H1 (cell line): Measurements from ENCODE around the gene AKAP9. TPM values are rescaled to one million over a fixed set of nuclear protein-coding genes. Genes with fewer than 3 reads are reported as not detected.

ENCODE experiments used
- CTCF ChIA-PET: fragments of 300-600 bp; sonication (Branson Sonifier 250); formaldehyde crosslinking; loops from one replicate; lab custom pipeline; 2021; ENCODE audit not compliant: partially characterized antibody; lab: Charles Lee
- POLR2A ChIA-PET: fragments of 300-600 bp; sonication (Branson Sonifier 250); formaldehyde crosslinking; loops from one replicate; lab custom pipeline; 2021; ENCODE audit warnings: inconsistent platforms; ENCODE audit not compliant: partially characterized antibody; lab: Charles Lee
- DNase-seq, 2 experiments: peaks; one replicate each; pipeline versions ENCODE4 v3.0.0 to v3.0.0-alpha.2; 2010 to 2022; ENCODE audit warnings: low spot score in 2 of 2, low read depth in 1 of 2, mixed read lengths in 1 of 2
- FAIRE-seq: peaks from 2 replicates; lab custom pipeline; 2011; peaks lifted over from hg19 to GRCh38; lab: Jason Lieb, UNC
- H2AFZ ChIP-seq: 2 replicates; pipeline ENCODE4 v1.8.1; 2012; ENCODE audit warnings: low read length, inconsistent platforms
- H2AK5ac ChIP-seq: 2 replicates; pipeline ENCODE4 v1.6.1; 2013; ENCODE audit warnings: low read depth, low read length
- H2BK120ac ChIP-seq: replicated peaks from 2 replicates; pipeline ENCODE3; 2013; ENCODE audit warnings: low read depth, low read length, inconsistent platforms
- H2BK12ac ChIP-seq: 2 replicates; pipeline ENCODE4 v1.6.1; 2013; ENCODE audit warnings: low read depth, low read length
- H2BK15ac ChIP-seq: 2 replicates; pipeline ENCODE4 v1.6.1; 2013; ENCODE audit warnings: low read length
- H2BK20ac ChIP-seq: 2 replicates; pipeline ENCODE4 v1.6.1; 2013; ENCODE audit warnings: low read length
- H2BK5ac ChIP-seq: 2 replicates; pipeline ENCODE4 v1.6.1; 2013; ENCODE audit warnings: low read depth, low read length
- H3K14ac ChIP-seq: 2 replicates; pipeline ENCODE4 v1.6.1; 2013; ENCODE audit warnings: inconsistent platforms; ENCODE audit not compliant: insufficient read length
- H3K18ac ChIP-seq: 2 replicates; pipeline ENCODE4 v1.6.1; 2013; ENCODE audit warnings: low read length; ENCODE audit errors: extremely low read depth
- H3K23ac ChIP-seq: 2 replicates; pipeline ENCODE4 v1.6.1; 2013; ENCODE audit warnings: inconsistent platforms; ENCODE audit not compliant: insufficient read length
- H3K23me2 ChIP-seq: 2 replicates; pipeline ENCODE4 v1.6.1; 2013; ENCODE audit warnings: low read depth, low read length
- H3K27ac ChIP-seq: 2 replicates; pipeline ENCODE4 v1.6.1; 2011; ENCODE audit warnings: low read depth, low read length, inconsistent platforms
- H3K27me3 ChIP-seq, 4 experiments: replicated peaks in 1 of 4; 1 replicate in 1 of 4; 2 replicates in 3 of 4; pipeline versions ENCODE4 v1.6.1 to v1.8.1; 2011 to 2013; ENCODE audit warnings: low read length in 3 of 4, mild to moderate bottlenecking in 3 of 4, inconsistent platforms in 2 of 4, mixed read lengths in 2 of 4, moderate library complexity in 1 of 4; ENCODE audit not compliant: control insufficient read depth in 3 of 4, insufficient read depth in 3 of 4; ENCODE audit errors: extremely low read depth in 1 of 4
- H3K36me3 ChIP-seq, 4 experiments: 2 replicates each; pipeline versions ENCODE4 v1.6.1 to v1.8.1; 2011 to 2013; ENCODE audit warnings: mild to moderate bottlenecking in 4 of 4, low read length in 3 of 4, moderate library complexity in 2 of 4, control low read depth in 1 of 4, inconsistent platforms in 1 of 4; ENCODE audit not compliant: insufficient read depth in 4 of 4, control insufficient read depth in 2 of 4
- H3K4ac ChIP-seq: replicated peaks from 2 replicates; pipeline ENCODE3; 2013; ENCODE audit warnings: low read length, low read depth, mixed read lengths, inconsistent platforms; ENCODE audit not compliant: insufficient read length
- H3K4me1 ChIP-seq, 4 experiments: replicated peaks in 1 of 4; 1 replicate in 1 of 4; 2 replicates in 3 of 4; pipeline versions ENCODE4 v1.6.1 to v1.8.1; 2011 to 2013; ENCODE audit warnings: low read length in 3 of 4, inconsistent platforms in 2 of 4, mixed read lengths in 1 of 4; ENCODE audit not compliant: insufficient read depth in 4 of 4, control insufficient read depth in 3 of 4
- H3K4me2 ChIP-seq, 2 experiments: 2 replicates each; pipeline versions ENCODE4 v1.6.1 to v1.8.1; 2011 to 2013; ENCODE audit warnings: low read depth in 2 of 2, low read length in 2 of 2, control low read depth in 1 of 2, inconsistent platforms in 1 of 2, mild to moderate bottlenecking in 1 of 2; ENCODE audit not compliant: insufficient read depth in 1 of 2
- H3K4me3 ChIP-seq, 4 experiments: fragments of 200-600, 300-600 bp in 1 of 4; sonication (generic), shearing (Covaris generic), sonication (Bioruptor Twin) in 1 of 4; 2 replicates each; pipeline versions ENCODE4 v1.5.1 to v1.8.1; 2011 to 2016; ENCODE audit warnings: low read length in 4 of 4, low read depth in 3 of 4, control low read depth in 2 of 4, inconsistent platforms in 2 of 4, mild to moderate bottlenecking in 2 of 4, mixed read lengths in 1 of 4, moderate library complexity in 1 of 4; ENCODE audit not compliant: insufficient read depth in 2 of 4; ENCODE audit errors: extremely low read depth in 1 of 4
- H3K56ac ChIP-seq: replicated peaks from 2 replicates; pipeline ENCODE3; 2013; ENCODE audit warnings: low read depth, mild to moderate bottlenecking, mixed read lengths, low read length, inconsistent platforms; ENCODE audit not compliant: insufficient read length
- H3K79me1 ChIP-seq: 2 replicates; pipeline ENCODE4 v1.6.1; 2013; ENCODE audit warnings: low read depth, low read length, control low read depth
- H3K79me2 ChIP-seq, 2 experiments: 2 replicates each; pipeline versions ENCODE4 v1.6.1 to v1.8.1; 2012 to 2013; ENCODE audit warnings: low read length in 2 of 2, mild to moderate bottlenecking in 2 of 2, inconsistent platforms in 1 of 2; ENCODE audit not compliant: insufficient read depth in 2 of 2, control insufficient read depth in 1 of 2
- H3K9ac ChIP-seq, 4 experiments: replicated peaks in 1 of 4; 1 replicate in 1 of 4; 2 replicates in 3 of 4; pipeline versions ENCODE4 v1.6.1 to v1.8.1; 2011 to 2013; ENCODE audit warnings: low read depth in 3 of 4, low read length in 3 of 4, control low read depth in 2 of 4, mild to moderate bottlenecking in 2 of 4, moderate library complexity in 2 of 4, inconsistent platforms in 1 of 4; ENCODE audit errors: extremely low read depth in 1 of 4
- H3K9me3 ChIP-seq, 2 experiments: 2 replicates each; pipeline versions ENCODE4 v1.6.1 to v1.8.1; 2012 to 2013; ENCODE audit warnings: mild to moderate bottlenecking in 2 of 2, moderate library complexity in 2 of 2, control low read depth in 1 of 2, inconsistent platforms in 1 of 2, low read depth in 1 of 2, low read length in 1 of 2, mixed read lengths in 1 of 2; ENCODE audit not compliant: insufficient read depth in 2 of 2
- H4K20me1 ChIP-seq, 2 experiments: replicated peaks in 1 of 2; 2 replicates each; pipeline versions ENCODE3 to v1.8.1; 2011 to 2013; ENCODE audit warnings: inconsistent platforms in 2 of 2, low read length in 2 of 2, mild to moderate bottlenecking in 1 of 2; ENCODE audit not compliant: insufficient read depth in 2 of 2, control insufficient read depth in 1 of 2
- H4K5ac ChIP-seq: 2 replicates; pipeline ENCODE4 v1.6.1; 2013; ENCODE audit warnings: low read length, low read depth, mixed read lengths, inconsistent platforms; ENCODE audit not compliant: insufficient read length
- H4K8ac ChIP-seq: 2 replicates; pipeline ENCODE4 v1.8.0; 2013; ENCODE audit warnings: mild to moderate bottlenecking, moderate library complexity, low read length, inconsistent platforms; ENCODE audit not compliant: insufficient read depth; ENCODE audit errors: extremely low read depth
- H4K91ac ChIP-seq: replicated peaks from 2 replicates; pipeline ENCODE3; 2013; ENCODE audit warnings: low read length, mixed read lengths, inconsistent platforms; ENCODE audit not compliant: insufficient read length
- BACH1 ChIP-seq: IDR thresholded peaks from 2 replicates; pipeline ENCODE4 v1.6.1; 2012; ENCODE audit warnings: low read length, improper control_type of control experiment
- CREB1 ChIP-seq: IDR thresholded peaks from 2 replicates; pipeline ENCODE4 v1.6.1; 2012; ENCODE audit warnings: inconsistent platforms
- EGR1 ChIP-seq: IDR thresholded peaks from 2 replicates; pipeline ENCODE4 v1.6.1; 2011; ENCODE audit warnings: low read depth, low read length, borderline replicate concordance
- JUND ChIP-seq: IDR thresholded peaks from 2 replicates; pipeline ENCODE4 v1.6.1; 2011; ENCODE audit warnings: mild to moderate bottlenecking, improper control_type of control experiment, low read length
- KDM1A ChIP-seq: fragments of 200-600, 300-600 bp; sonication (generic); IDR thresholded peaks from 2 replicates; pipeline ENCODE4 v1.7.1; 2016; ENCODE audit warnings: mild to moderate bottlenecking, low read length, borderline replicate concordance
- POLR2A ChIP-seq, 2 experiments: IDR thresholded peaks; 1 replicate in 1 of 2; 2 replicates in 1 of 2; pipeline ENCODE4 v1.6.1; 2011; ENCODE audit warnings: low read depth in 2 of 2, low read length in 2 of 2, mild to moderate bottlenecking in 2 of 2; ENCODE audit errors: control extremely low read depth in 1 of 2
- RFX5 ChIP-seq: IDR thresholded peaks from 2 replicates; pipeline ENCODE4 v1.6.1; 2011; ENCODE audit warnings: low read depth, low read length, improper control_type of control experiment, borderline replicate concordance
- SP4 ChIP-seq: IDR thresholded peaks from 2 replicates; pipeline ENCODE4 v1.6.1; 2012; ENCODE audit warnings: low read length, inconsistent platforms
- TAF1 ChIP-seq: IDR thresholded peaks from 2 replicates; pipeline ENCODE4 v1.6.1; 2011; ENCODE audit warnings: mild to moderate bottlenecking, low read depth, low read length
- WGBS, 2 experiments: shearing (Covaris generic) in 1 of 2; methylation state at CpG; one replicate each; pipeline versions ENCODE4 v1.1.6 to v1.1.7; 2013 to 2015; ENCODE audit warnings: low lambda C conversion rate in 2 of 2, mixed read lengths in 2 of 2, inconsistent platforms in 1 of 2, low coverage in 1 of 2, missing lambda C conversion rate in 1 of 2; ENCODE audit not compliant: insufficient replicate concordance in 2 of 2, insufficient coverage in 1 of 2, insufficient read length in 1 of 2; ENCODE audit errors: extremely low coverage in 1 of 2, missing lambda C conversion rate in 1 of 2; 5-methylcytosine and 5-hydroxymethylcytosine counted together
- polyA plus RNA-seq, 7 experiments: library from polyadenylated mRNA; depleted of rRNA in 3 of 7; stranded (reverse) in 5 of 7; unstranded in 2 of 7; fragments of >200 nt in 5 of 7; fragments of 200-250 nt in 2 of 7; gene quantifications; 1 replicate in 5 of 7; 2 replicates in 1 of 7; 4 replicates in 1 of 7; pipeline versions ENCODE4 v1.2.1 to v1.2.3, GENCODE V29; 2011 to 2013; ENCODE audit warnings: missing spikeins in 2 of 7, mixed read lengths in 2 of 7
- total RNA-seq: library from RNA; stranded (reverse); fragmentation: NEBNext Ultra II Directional; extraction: Animal tissue kit (Norgen Biotek cat#: 25700); gene quantifications from 2 replicates; pipeline ENCODE4 v1.2.1, GENCODE V29; 2021
- TF ChIP-seq, protein P1 (sequence below): IDR thresholded peaks from 2 replicates; pipeline ENCODE4 v1.6.1; 2012; ENCODE audit warnings: low read length, inconsistent platforms
- TF ChIP-seq, protein P2 (sequence below): IDR thresholded peaks from 2 replicates; pipeline ENCODE4 v1.6.1; 2011; ENCODE audit warnings: low read length, improper control_type of control experiment
- TF ChIP-seq, protein P3 (sequence below): IDR thresholded peaks from 2 replicates; pipeline ENCODE4 v1.6.1; 2011; ENCODE audit warnings: low read depth, mild to moderate bottlenecking, low read length; ENCODE audit not compliant: insufficient read depth

The AKAP9 gene
- total and polyA plus RNA-seq, 2 of the 8 experiments (the other 6 are each of a cell fraction or from before 2014, with no cell fraction given) = 6.2 to 26.3 TPM

DNA sequence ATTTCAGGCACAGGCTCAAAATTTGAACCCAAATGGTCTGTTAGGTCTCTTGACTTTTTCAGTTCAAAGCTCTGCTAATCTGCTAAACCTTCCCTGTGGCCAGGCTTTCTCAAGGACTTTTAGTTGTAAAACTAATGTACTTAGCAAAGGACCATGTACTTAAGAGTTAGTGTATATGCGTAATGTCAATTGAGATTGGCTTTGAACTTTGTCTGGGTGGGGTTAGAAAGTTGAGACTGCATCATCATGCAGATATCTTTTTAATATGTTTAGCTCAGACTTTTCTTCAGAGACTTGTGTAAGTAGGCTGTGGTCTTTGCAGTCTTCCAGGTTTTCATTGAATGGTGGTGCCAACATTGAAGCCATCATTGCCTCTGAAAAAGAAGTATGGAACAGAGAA, 159.9 kb downstream of the AKAP9 start:
- no peaks in the 10 kb centered on the region for H4K20me1 ChIP-seq
- no peak overlapping the region for H2BK120ac ChIP-seq
- H3K4me3 ChIP-seq = no peak overlapping the region
- DNase-seq (no peak), FAIRE-seq (no peak)
- H3K23me2 ChIP-seq = no peaks in the 10 kb centered on the region
- H2AK5ac ChIP-seq = no peak overlapping the region
- no peak overlapping the region for H4K91ac ChIP-seq
- no peaks in the 10 kb centered on the region for H3K79me2 ChIP-seq
- POLR2A ChIA-PET = interaction anchor here (0.6 kb wide), 1 partner anchor 29 kb away, joined by 4 read pairs; no protein-coding TSS in a partner anchor
- no peak overlapping the region for H3K9ac ChIP-seq
- H2BK15ac ChIP-seq = no peak overlapping the region
- no peaks in the 10 kb centered on the region for H3K9me3 ChIP-seq
- H3K27ac ChIP-seq = no peak overlapping the region
- no peak overlapping the region for H2AFZ ChIP-seq
- H3K56ac ChIP-seq = no peak overlapping the region
- H3K14ac ChIP-seq = no peak overlapping the region
- WGBS, 2 experiments = 93% methylated on average over 1 of the region's 1 CpG; no CpG with 5 or more reads in 1 of the 2 experiments
- H3K23ac ChIP-seq = no peak overlapping the region
- H4K8ac ChIP-seq = no peak overlapping the region
- H3K4me2 ChIP-seq = no peak overlapping the region
- no peak overlapping the region for H3K4ac ChIP-seq
- H2BK5ac ChIP-seq = no peak overlapping the region
- no peaks in the 10 kb centered on the region for H3K4me1 ChIP-seq
- no peak overlapping the region for H4K5ac ChIP-seq
- CTCF ChIA-PET = no interaction called here
- no peaks in the 10 kb centered on the region for H3K79me1 ChIP-seq
- H3K18ac ChIP-seq = no peak overlapping the region
- no peaks in the 10 kb centered on the region for H3K27me3 ChIP-seq
- TF ChIP-seq, protein P1, sequence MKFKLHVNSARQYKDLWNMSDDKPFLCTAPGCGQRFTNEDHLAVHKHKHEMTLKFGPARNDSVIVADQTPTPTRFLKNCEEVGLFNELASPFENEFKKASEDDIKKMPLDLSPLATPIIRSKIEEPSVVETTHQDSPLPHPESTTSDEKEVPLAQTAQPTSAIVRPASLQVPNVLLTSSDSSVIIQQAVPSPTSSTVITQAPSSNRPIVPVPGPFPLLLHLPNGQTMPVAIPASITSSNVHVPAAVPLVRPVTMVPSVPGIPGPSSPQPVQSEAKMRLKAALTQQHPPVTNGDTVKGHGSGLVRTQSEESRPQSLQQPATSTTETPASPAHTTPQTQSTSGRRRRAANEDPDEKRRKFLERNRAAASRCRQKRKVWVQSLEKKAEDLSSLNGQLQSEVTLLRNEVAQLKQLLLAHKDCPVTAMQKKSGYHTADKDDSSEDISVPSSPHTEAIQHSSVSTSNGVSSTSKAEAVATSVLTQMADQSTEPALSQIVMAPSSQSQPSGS = no peak
- TF ChIP-seq RFX5 (no peak), TAF1 (no peak), EGR1 (no peak), KDM1A (no peak), POLR2A (IDR thresholded peaks at IDR 0.05; ENCODE audit: control extremely low read depth in 1 of 2, low read depth in 2 of 2, low read length in 2 of 2) (no peak), BACH1 (no peak), SP4 (no peak), JUND (no peak), CREB1 (no peak)
- TF ChIP-seq, protein P2, sequence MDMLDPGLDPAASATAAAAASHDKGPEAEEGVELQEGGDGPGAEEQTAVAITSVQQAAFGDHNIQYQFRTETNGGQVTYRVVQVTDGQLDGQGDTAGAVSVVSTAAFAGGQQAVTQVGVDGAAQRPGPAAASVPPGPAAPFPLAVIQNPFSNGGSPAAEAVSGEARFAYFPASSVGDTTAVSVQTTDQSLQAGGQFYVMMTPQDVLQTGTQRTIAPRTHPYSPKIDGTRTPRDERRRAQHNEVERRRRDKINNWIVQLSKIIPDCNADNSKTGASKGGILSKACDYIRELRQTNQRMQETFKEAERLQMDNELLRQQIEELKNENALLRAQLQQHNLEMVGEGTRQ = no peak
- TF ChIP-seq, protein P3, sequence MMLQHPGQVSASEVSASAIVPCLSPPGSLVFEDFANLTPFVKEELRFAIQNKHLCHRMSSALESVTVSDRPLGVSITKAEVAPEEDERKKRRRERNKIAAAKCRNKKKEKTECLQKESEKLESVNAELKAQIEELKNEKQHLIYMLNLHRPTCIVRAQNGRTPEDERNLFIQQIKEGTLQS = no peak
- TF ChIP-seq, all 59 proteins: peak for 0
- H3K36me3 ChIP-seq = peaks cover 6 to 25% (median 17%) of the 10 kb centered on the region in 4 experiments; a peak in 6 of 8 replicates
- no peak overlapping the region for H2BK20ac ChIP-seq
- H2BK12ac ChIP-seq = no peak overlapping the region
